ENCODE results near the gene SYNPO.

SYNPO gene

DNA sequence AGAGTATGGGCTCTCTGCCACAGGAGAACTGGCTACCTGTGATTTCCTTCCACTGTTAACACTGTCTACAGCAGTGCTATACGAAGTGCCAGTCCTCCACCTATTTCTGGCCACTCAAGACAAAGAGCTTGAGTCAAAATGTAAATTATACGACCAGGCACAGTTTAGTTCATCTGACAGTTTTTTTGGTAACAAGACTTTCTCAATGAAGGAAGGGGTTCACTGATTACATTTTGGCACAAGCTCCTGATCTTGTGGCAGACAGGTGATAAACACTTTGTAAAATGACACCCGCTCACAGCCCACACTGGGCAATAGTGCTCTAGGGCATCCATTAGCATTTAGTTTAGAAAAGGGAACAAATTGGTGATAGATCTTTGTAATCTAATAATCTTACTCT is 51.8 kb downstream of the SYNPO start:
- Histone ChIP-seq H3K27me3 (replicated peaks; ENCODE audit: control insufficient read depth, insufficient read depth, low read length) (no peaks in the 10 kb centered on the region), H3K36me3 (ENCODE audit: control insufficient read depth, insufficient read depth, low read length) (peaks cover 25% of the 10 kb centered on the region), H3K4me3 (replicated peaks; ENCODE audit: low read depth, low read length) (no peak overlapping the region)
- no peak for DNase-seq (ENCODE audit: extremely low read depth, insufficient read length)
- TF ChIP-seq, protein P1, sequence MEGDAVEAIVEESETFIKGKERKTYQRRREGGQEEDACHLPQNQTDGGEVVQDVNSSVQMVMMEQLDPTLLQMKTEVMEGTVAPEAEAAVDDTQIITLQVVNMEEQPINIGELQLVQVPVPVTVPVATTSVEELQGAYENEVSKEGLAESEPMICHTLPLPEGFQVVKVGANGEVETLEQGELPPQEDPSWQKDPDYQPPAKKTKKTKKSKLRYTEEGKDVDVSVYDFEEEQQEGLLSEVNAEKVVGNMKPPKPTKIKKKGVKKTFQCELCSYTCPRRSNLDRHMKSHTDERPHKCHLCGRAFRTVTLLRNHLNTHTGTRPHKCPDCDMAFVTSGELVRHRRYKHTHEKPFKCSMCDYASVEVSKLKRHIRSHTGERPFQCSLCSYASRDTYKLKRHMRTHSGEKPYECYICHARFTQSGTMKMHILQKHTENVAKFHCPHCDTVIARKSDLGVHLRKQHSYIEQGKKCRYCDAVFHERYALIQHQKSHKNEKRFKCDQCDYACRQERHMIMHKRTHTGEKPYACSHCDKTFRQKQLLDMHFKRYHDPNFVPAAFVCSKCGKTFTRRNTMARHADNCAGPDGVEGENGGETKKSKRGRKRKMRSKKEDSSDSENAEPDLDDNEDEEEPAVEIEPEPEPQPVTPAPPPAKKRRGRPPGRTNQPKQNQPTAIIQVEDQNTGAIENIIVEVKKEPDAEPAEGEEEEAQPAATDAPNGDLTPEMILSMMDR (IDR thresholded peaks at IDR 0.05; ENCODE audit: insufficient read depth, low read length, poor library complexity, severe bottlenecking) = no peak

DNA sequence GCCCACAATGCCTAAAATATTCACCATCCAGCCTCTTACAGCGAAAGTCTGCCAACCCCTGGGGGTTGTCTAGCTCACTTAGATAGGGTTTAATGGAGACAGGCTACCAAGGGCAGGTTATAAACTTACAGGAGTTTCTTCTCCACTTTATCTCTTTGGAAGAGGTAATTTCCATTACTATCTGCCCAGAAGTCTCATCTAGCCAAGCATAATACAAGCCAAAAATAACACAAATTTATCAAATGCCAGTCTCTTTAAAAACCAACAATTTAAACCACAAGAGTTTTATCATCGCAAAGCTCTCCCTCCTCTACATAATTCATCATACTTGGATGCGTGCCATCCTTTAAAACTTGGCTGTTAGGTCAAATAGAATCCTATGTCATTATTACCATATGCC is 54.2 kb downstream of the SYNPO start:
- TF ChIP-seq, protein P1 (IDR thresholded peaks at IDR 0.05; ENCODE audit: insufficient read depth, low read length, poor library complexity, severe bottlenecking) = no peak
- no peak for DNase-seq (ENCODE audit: extremely low read depth, insufficient read length)
- peaks cover 30% of the 10 kb centered on the region for H3K36me3 ChIP-seq (ENCODE audit: control insufficient read depth, insufficient read depth, low read length)
- H3K4me3 ChIP-seq (replicated peaks; ENCODE audit: low read depth, low read length) = no peak overlapping the region
- no peaks in the 10 kb centered on the region for H3K27me3 ChIP-seq (replicated peaks; ENCODE audit: control insufficient read depth, insufficient read depth, low read length)

DNA sequence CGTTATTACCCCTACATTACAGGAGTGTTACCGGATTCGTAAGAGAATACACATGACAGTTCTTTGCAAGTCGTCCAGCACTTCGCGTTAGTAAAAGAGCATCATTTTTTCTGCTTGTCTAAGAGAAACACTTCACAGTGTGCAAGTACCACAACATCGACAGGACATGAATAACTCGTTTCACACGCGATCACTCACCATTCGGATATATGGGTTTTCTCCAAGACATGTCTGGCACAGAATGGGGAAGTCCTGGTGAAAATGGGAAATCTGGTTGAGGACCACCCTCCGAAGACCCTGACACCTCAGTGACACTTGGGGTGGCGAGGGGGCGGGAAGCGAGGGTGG is 59.8 kb downstream of the SYNPO start:
- Histone ChIP-seq H3K27me3 (replicated peaks; ENCODE audit: control insufficient read depth, insufficient read depth, low read length) (no peaks in the 10 kb centered on the region), H3K4me3 (replicated peaks; ENCODE audit: low read depth, low read length) (peak overlapping the region; percentile 91), H3K36me3 (ENCODE audit: control insufficient read depth, insufficient read depth, low read length) (peaks cover 9% of the 10 kb centered on the region)
- no peak for DNase-seq (ENCODE audit: extremely low read depth, insufficient read length)
- TF ChIP-seq, protein P1 (IDR thresholded peaks at IDR 0.05; ENCODE audit: insufficient read depth, low read length, poor library complexity, severe bottlenecking) = no peak

DNA sequence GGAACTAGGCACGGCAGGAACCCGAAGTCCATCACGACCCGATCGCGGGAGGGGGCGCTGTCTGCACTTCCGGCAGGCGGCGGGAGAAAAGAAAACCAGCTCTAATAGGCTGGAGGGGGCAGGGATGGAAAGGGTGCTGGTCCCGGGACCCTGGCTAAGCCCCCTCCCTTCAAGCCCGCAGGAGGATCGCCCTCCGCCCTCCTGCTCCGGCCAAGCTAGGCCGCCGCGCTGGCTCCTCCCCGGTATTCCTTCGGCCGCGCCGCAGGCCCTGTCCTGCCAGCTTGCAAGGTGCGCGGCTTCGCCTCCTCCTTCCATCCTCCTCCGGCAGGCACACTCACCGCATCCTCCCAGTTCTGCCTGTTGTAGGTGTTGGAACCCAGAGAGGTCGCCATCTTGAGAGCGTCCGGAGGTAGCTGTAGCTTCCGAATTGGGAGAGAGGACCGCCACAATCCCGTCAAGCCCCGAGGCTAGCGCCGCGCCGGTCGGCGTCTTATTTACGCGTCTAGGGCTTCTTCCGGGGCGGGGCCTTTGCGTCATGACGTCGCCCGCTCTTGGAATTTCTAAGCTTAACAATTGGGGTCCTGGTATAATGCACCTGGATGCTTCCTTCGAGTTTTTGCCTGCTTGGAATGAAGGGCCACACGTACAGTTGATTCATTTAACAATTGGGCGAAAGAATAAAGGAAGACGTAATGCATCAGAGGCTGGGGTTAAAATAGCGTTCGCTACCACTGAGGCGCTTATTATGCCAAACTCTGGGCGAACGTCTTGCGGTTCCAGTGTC is 60.3 kb downstream of the SYNPO start, which contains the start of gene RBM22:
TSS of gene RBM22 (minus strand) at position 469 of the 784 bp plus-strand sequence. CDS start at position 392, 77 bp downstream.
- no peaks in the 10 kb centered on the region for H3K27me3 ChIP-seq (replicated peaks; ENCODE audit: control insufficient read depth, insufficient read depth, low read length)
- peak within 1 kb of the TSS; percentile 91 for H3K4me3 ChIP-seq (replicated peaks; ENCODE audit: low read depth, low read length)
- H3K36me3 ChIP-seq (ENCODE audit: control insufficient read depth, insufficient read depth, low read length) = peaks cover 5% of the 10 kb centered on the region
- TF ChIP-seq, protein P1 (IDR thresholded peaks at IDR 0.05; ENCODE audit: insufficient read depth, low read length, poor library complexity, severe bottlenecking) = peak; percentile 78
- DNase-seq (ENCODE audit: extremely low read depth, insufficient read length) = peak; percentile 90

DNA sequence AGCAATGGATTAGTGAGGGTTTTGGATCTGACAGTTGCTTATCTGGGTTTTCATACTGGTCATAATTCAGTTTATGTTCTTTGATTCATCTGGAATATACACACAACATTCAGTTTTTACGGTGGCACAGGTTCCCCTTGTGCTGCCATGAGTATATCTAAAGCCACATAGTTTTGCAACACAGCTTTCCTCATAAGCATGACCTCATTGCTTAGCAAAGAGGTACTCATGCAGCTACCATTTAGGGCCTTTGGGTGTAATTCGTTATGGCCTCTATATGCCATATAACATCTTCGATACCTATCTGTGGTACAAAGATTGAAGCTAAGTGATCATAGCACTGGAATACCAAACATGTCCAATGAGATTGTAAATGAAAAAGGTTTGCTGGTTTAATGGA is 63.3 kb downstream of the SYNPO start:
- Histone ChIP-seq H3K36me3 (ENCODE audit: control insufficient read depth, insufficient read depth, low read length) (no peaks in the 10 kb centered on the region; the same call in none of the 2 replicates), H3K4me3 (replicated peaks; ENCODE audit: low read depth, low read length) (no peak overlapping the region), H3K27me3 (replicated peaks; ENCODE audit: control insufficient read depth, insufficient read depth, low read length) (no peaks in the 10 kb centered on the region)
- no peak for DNase-seq (ENCODE audit: extremely low read depth, insufficient read length)
- TF ChIP-seq, protein P1 (IDR thresholded peaks at IDR 0.05; ENCODE audit: insufficient read depth, low read length, poor library complexity, severe bottlenecking) = no peak
